ENCODE measurements around the gene ANKS1B.

Gene ANKS1B

DNA sequence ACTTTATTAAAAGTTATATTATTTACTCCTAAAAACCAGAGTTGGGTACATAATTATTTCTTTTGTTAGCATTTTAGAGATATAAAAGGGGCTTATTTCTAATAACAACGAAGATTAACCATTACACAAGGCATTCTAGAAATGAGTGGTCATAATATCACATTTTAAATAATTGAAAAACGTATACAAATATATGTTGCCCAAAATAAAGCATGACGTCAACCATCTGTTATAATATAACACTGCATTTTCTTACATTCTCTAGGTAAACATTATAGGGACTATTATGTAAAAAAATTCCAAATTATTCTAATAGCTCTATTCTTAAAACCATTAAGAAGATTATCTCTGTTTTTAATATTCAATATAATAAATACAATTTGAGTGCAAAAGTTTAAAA is 792.2 kb downstream of the ANKS1B start:
- TF ChIP-seq, protein P1, sequence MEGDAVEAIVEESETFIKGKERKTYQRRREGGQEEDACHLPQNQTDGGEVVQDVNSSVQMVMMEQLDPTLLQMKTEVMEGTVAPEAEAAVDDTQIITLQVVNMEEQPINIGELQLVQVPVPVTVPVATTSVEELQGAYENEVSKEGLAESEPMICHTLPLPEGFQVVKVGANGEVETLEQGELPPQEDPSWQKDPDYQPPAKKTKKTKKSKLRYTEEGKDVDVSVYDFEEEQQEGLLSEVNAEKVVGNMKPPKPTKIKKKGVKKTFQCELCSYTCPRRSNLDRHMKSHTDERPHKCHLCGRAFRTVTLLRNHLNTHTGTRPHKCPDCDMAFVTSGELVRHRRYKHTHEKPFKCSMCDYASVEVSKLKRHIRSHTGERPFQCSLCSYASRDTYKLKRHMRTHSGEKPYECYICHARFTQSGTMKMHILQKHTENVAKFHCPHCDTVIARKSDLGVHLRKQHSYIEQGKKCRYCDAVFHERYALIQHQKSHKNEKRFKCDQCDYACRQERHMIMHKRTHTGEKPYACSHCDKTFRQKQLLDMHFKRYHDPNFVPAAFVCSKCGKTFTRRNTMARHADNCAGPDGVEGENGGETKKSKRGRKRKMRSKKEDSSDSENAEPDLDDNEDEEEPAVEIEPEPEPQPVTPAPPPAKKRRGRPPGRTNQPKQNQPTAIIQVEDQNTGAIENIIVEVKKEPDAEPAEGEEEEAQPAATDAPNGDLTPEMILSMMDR (conservative IDR thresholded peaks at IDR 0.05), result no peak

GRCh38 chr12:99176871-99177270 is 807.9 kb downstream of the ANKS1B start:
- TF ChIP-seq, protein P1 (conservative IDR thresholded peaks at IDR 0.05), result no peak
- H3K27ac ChIP-seq, result no peak overlapping the region

More for the DNA sequence above, 792.2 kb downstream of the ANKS1B start:
- no peak overlapping the region for H3K27ac ChIP-seq

DNA sequence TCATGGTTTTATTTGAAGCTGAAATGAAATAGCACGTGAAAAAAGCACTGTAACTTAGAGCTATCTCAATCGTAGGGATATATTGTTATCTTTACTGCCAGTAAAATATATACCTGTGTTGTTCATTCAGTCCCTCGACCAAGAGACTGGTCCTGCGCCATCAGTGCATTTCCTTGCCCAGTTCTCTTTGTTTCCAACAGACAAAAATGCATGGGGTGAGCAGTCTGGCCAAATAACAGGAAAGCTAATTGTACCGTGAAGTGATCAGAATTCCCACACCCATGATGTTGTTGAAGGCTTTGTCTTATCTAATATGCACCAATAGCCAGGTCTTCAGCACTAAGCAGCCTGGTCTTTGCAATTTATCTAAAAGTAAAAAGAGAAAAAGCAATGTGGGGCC is 814.3 kb downstream of the ANKS1B start:
- TF ChIP-seq, protein P1 (conservative IDR thresholded peaks at IDR 0.05), result no peak
- no peak overlapping the region for H3K27ac ChIP-seq

DNA sequence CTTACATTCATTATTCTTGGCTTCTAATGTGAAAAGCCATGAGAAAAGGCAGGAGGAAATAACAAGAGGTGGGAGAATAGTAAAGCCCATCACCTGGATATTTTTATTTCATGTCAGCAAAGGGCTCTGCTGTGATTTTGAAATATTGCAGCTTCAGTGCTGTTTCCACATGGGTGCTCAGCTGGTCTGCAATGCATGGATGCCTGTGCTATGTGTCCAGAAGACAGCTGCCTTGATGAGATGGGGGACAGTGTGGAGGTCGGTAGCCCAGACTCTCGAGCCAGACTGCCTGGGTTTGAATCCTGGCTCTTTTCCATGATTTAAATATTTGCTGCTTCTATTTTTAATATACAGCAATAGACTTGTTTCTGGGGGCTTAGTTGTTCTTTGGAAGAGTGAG is 814.7 kb downstream of the ANKS1B start:
- no peak overlapping the region for H3K27ac ChIP-seq
- TF ChIP-seq, protein P1 (conservative IDR thresholded peaks at IDR 0.05), result no peak

GRCh38 chr12:99157946-99158345 is 826.8 kb downstream of the ANKS1B start:
- TF ChIP-seq, protein P1 (conservative IDR thresholded peaks at IDR 0.05), result no peak
- H3K27ac ChIP-seq, result no peak overlapping the region

GRCh38 chr12:99154983-99155336 is 829.8 kb downstream of the ANKS1B start:
- TF ChIP-seq, protein P1 (conservative IDR thresholded peaks at IDR 0.05), result no peak
- no peak overlapping the region for H3K27ac ChIP-seq

- no peak overlapping the region for H3K27ac ChIP-seq
- TF ChIP-seq, protein P1 (conservative IDR thresholded peaks at IDR 0.05), result no peak
Observed at GRCh38 chr12:99154216-99154982, 830.3 kb downstream of the ANKS1B start.

Measured in VCaP (cell line).